Uterus (tissue), 4 donors: Measurements from ENCODE around the gene ACTN1. TPM values are rescaled to one million over a fixed set of nuclear protein-coding genes. Genes with fewer than 3 reads are reported as not detected.
"Not testable (repeated sequence)": the region's sequence is repeated elsewhere in the genome, so short reads cannot be mapped to it uniquely, and the experiment has no call there.

ENCODE experiments used
- DNase-seq, 2 donors: peaks; one replicate each; pipeline ENCODE4 v3.0.0-alpha.2; 2019 to 2020
- H3K27ac ChIP-seq, 2 donors: fragments of 200-600 bp; sonication (generic); 1 replicate in 1 of 2; 2 replicates in 1 of 2; pipeline ENCODE4 v1.5.1; 2016 to 2018
- H3K27me3 ChIP-seq, 2 donors: fragments of 200-600 bp; sonication (generic); one replicate each; pipeline ENCODE4 v1.5.1; 2018 to 2019; ENCODE audit warnings: control low read depth in 1 of 2
- H3K36me3 ChIP-seq, 2 donors: fragments of 200-600 bp; sonication (generic); one replicate each; pipeline ENCODE4 v1.5.1; 2019; ENCODE audit warnings: control low read depth in 1 of 2
- H3K4me1 ChIP-seq, 2 donors: fragments of 200-600 bp; sonication (generic); one replicate each; pipeline ENCODE4 v1.5.1; 2018 to 2019; ENCODE audit warnings: control low read depth in 1 of 2
- H3K4me3 ChIP-seq, 2 donors: fragments of 200-600 bp; sonication (generic); 1 replicate in 1 of 2; 2 replicates in 1 of 2; pipeline ENCODE4 v1.5.1; 2018 to 2019; ENCODE audit warnings: mild to moderate bottlenecking in 1 of 2
- H3K9me3 ChIP-seq, 2 donors: fragments of 200-600 bp; sonication (generic); one replicate each; pipeline ENCODE4 v1.5.1; 2019; ENCODE audit warnings: control low read depth in 1 of 2
- POLR2A ChIP-seq, 2 donors: fragments of 450-650 bp; IDR thresholded peaks; one replicate each; pipeline ENCODE4 v1.6.1; 2016; ENCODE audit warnings: antibody characterized with exemption in 2 of 2, mild to moderate bottlenecking in 1 of 2, moderate library complexity in 1 of 2
- intact Hi-C: fragments of 100-400 bp; cut with DNase I; formaldehyde crosslinking; loops from one replicate; pipeline ENCODE4 v1.15.1; 2023; ENCODE audit warnings: low total_unique reads
- total RNA-seq, 4 donors: library from RNA; depleted of rRNA in 3 of 4; stranded (reverse); fragments of >200 nt in 3 of 4; gene quantifications; one replicate each; pipeline versions ENCODE4 v1.1.0 to v1.2.4, GENCODE V29; 2014 to 2023
- TF ChIP-seq, protein P1 (sequence below), 4 experiments: fragments of 200-600 bp in 2 of 4; fragments of 450-650 bp in 2 of 4; sonication (generic) in 2 of 4; IDR thresholded peaks; one replicate each; pipeline ENCODE4 v1.5.1; 2016 to 2019; ENCODE audit warnings: antibody characterized with exemption in 4 of 4, mild to moderate bottlenecking in 2 of 4, moderate library complexity in 1 of 4
- donor health status: DM: yes; HTN: yes; CAD: no.

The ACTN1 gene
- total RNA-seq, 4 donors from 2014 or later: 147 to 538 (median 343) TPM

DNA sequence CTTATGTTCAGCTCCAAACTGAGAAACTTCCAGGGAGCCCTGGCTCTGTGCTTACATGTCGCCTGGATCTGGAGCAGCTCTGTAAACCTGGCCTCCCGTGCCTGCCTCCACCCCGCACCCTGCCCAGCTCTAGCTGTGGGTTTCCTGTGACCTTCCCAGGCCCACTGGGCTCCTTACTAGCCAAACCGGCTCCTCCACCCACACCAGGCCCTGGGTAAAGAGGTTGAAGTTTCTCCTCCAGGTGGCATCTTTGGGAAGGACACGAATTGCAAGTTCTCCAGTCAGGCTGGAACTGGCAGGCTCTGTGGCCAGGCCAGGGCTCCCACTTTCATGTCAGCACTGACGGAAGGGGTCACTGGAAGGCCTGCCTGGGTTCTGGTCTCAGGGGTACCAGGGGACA, 125.4 kb downstream of the ACTN1 start:
- no peaks in the 10 kb centered on the region for H3K36me3 ChIP-seq
- H3K9me3 ChIP-seq: no peaks in the 10 kb centered on the region
- H3K4me1 ChIP-seq: no peaks in the 10 kb centered on the region
- TF ChIP-seq, protein P1, sequence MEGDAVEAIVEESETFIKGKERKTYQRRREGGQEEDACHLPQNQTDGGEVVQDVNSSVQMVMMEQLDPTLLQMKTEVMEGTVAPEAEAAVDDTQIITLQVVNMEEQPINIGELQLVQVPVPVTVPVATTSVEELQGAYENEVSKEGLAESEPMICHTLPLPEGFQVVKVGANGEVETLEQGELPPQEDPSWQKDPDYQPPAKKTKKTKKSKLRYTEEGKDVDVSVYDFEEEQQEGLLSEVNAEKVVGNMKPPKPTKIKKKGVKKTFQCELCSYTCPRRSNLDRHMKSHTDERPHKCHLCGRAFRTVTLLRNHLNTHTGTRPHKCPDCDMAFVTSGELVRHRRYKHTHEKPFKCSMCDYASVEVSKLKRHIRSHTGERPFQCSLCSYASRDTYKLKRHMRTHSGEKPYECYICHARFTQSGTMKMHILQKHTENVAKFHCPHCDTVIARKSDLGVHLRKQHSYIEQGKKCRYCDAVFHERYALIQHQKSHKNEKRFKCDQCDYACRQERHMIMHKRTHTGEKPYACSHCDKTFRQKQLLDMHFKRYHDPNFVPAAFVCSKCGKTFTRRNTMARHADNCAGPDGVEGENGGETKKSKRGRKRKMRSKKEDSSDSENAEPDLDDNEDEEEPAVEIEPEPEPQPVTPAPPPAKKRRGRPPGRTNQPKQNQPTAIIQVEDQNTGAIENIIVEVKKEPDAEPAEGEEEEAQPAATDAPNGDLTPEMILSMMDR (IDR thresholded peaks at IDR 0.05): no peak
- no peak for TF ChIP-seq POLR2A (IDR thresholded peaks at IDR 0.05)
- intact Hi-C loops: no loop called here
- H3K27me3 ChIP-seq: no peaks in the 10 kb centered on the region
- H3K4me3 ChIP-seq: no peak overlapping the region
- DNase-seq: no peak
- no peak overlapping the region for H3K27ac ChIP-seq

DNA sequence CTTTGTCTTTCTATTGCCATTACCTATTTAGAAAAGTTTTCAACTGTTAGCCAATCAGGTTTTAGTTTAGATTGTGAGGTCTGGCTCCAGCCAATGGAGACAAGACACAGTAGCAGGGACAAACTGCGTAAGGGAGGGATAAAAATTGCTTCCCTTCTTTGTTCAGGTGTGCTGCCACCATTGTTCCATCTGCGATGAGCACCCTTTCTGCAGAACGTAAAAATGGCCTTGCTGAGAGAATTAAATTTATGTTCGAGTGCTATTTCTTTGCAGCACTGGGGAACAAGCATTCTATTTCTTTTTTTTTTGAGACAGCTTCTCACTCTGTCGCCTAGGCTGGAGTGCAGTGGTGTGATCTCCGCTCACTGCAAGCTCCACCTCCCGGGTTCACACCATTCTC, 126.6 kb downstream of the ACTN1 start:
- intact Hi-C loops, DNase-seq, H3K9me3 ChIP-seq, H3K4me1 ChIP-seq, H3K36me3 ChIP-seq, H3K4me3 ChIP-seq, H3K27ac ChIP-seq, H3K27me3 ChIP-seq: not testable (repeated sequence)

DNA sequence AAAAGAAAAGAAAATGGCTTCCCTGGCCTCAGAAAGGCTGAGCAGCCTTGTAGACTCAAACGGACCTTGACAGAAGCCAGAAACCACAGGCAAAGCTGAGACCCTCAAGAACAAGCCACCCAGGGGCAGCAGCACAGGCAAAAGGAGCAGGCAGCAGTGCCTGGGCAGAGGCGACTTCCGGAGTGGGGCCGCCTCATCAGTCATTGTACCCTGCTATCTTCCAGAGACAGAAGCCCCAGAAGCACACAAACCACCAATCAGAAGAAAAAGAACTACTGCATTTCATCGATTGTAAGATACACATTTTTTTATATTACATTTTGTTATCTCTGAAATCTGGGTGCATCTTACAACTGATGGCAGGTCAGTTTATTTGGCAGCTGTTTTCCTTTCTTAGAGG, 128.0 kb downstream of the ACTN1 start:
- Histone ChIP-seq H3K4me1 (no peaks in the 10 kb centered on the region), H3K27ac (no peak overlapping the region), H3K27me3 (no peaks in the 10 kb centered on the region), H3K9me3 (no peaks in the 10 kb centered on the region), H3K36me3 (no peaks in the 10 kb centered on the region), H3K4me3 (no peak overlapping the region)
- no peak for DNase-seq
- TF ChIP-seq POLR2A (IDR thresholded peaks at IDR 0.05): no peak
- TF ChIP-seq, protein P1 (IDR thresholded peaks at IDR 0.05): no peak
- intact Hi-C loops: no loop called here

DNA sequence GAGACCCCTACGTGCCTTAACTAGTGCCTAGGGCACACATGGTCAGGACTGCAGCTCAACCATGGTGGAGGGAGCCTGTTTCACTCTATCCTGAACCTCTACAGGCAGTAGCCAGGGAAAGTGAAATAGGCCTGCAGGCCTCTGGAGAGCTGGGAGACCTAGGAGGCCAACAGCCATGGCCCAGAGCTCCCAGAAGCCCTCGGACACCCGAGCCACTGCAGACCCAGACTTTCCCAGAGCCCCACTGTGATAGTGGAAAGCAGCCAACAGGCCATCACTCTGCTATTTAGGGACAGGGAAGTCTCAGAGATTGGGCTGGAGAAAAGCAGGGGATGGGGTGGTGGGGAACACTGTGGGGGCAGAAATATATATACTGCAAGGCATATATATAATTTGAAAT, 129.7 kb downstream of the ACTN1 start:
- no peaks in the 10 kb centered on the region for H3K4me1 ChIP-seq
- no peaks in the 10 kb centered on the region for H3K27me3 ChIP-seq
- H3K36me3 ChIP-seq: no peaks in the 10 kb centered on the region
- no peaks in the 10 kb centered on the region for H3K9me3 ChIP-seq
- no peak overlapping the region for H3K27ac ChIP-seq
- DNase-seq: no peak
- intact Hi-C loops: no loop called here
- no peak overlapping the region for H3K4me3 ChIP-seq
- TF ChIP-seq, protein P1 (IDR thresholded peaks at IDR 0.05): no peak
- no peak for TF ChIP-seq POLR2A (IDR thresholded peaks at IDR 0.05)

DNA sequence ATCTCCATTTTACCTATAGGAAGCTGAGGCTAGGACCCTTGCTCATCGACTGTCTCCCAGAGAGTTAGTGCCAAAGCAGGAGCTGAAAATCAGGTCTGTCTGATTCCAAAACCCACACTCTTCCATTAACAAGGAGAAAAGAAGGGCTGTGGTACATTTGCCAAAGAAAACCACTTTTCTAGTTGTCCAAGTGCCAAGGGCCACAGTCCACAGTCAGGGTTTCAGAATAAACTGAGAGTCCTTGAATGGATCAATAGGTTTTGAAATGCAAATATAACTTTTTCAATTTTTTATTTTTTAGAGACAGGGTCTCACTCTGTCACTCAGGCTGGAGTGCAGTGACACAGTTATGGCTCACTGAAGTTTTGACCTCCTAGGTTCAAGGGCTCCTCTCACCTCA, 130.8 kb downstream of the ACTN1 start:
- Histone ChIP-seq H3K36me3 (no peaks in the 10 kb centered on the region), H3K27ac (no peak overlapping the region), H3K4me1 (no peaks in the 10 kb centered on the region), H3K27me3 (no peaks in the 10 kb centered on the region), H3K4me3 (no peak overlapping the region), H3K9me3 (no peaks in the 10 kb centered on the region)
- intact Hi-C loops: no loop called here
- DNase-seq: no peak
- no peak for TF ChIP-seq POLR2A (IDR thresholded peaks at IDR 0.05)
- TF ChIP-seq, protein P1 (IDR thresholded peaks at IDR 0.05): no peak

DNA sequence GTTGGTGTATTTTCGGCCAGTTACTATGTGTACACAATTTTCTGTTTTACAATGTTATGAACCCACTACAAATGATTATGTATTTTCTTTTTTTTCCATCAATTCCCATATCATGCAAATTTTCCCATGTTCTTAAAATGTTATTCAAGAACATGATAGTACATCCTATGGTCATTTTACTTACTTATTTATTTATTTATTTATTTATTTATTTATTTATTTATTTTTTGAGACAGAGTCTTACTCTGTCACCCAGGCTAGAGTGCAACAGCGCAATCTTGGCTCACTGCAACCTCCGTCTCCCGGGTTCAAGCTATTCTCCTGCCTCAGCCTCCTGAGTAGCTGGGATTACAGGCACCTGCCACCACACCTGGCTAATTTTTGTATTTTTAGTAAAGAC, 131.5 kb downstream of the ACTN1 start:
- DNase-seq, intact Hi-C loops, H3K36me3 ChIP-seq: not testable (repeated sequence)

More for the DNA sequence above, 131.5 kb downstream of the ACTN1 start:
- not testable (repeated sequence) for H3K27me3 ChIP-seq, H3K27ac ChIP-seq, H3K9me3 ChIP-seq, H3K4me1 ChIP-seq, H3K4me3 ChIP-seq
